AG10803 (cell line): ENCODE results near the gene MPP2.

Source experiments
- DNase-seq: peaks from one replicate; pipeline ENCODE4 v3.0.0; 2010; ENCODE audit warnings: low read depth
- H3K4me3 ChIP-seq: 2 replicates; pipeline ENCODE4 v1.5.1; 2011; ENCODE audit warnings: mild to moderate bottlenecking, low read length, control low read depth
- CTCF ChIP-seq: conservative IDR thresholded peaks from 2 replicates; pipeline ENCODE4 v1.5.1; 2011; ENCODE audit warnings: mild to moderate bottlenecking, low read length, control low read depth, inconsistent platforms

MPP2 gene

GRCh38 chr17:43826206-43826605, 81.1 kb downstream of the MPP2 start:
- DNase-seq: no peak
- TF ChIP-seq CTCF: no peak

GRCh38 chr17:43825567-43825966, 81.8 kb downstream of the MPP2 start:
- H3K4me3 ChIP-seq: no peak overlapping the region
- TF ChIP-seq CTCF: no peak
- DNase-seq: no peak

More at GRCh38 chr17:43826206-43826605, 81.1 kb downstream of the MPP2 start:
- no peak overlapping the region for H3K4me3 ChIP-seq
